ENCODE data around the gene MRPL12. TPM values are rescaled to one million over a fixed set of nuclear protein-coding genes. Genes with fewer than 3 reads are reported as not detected.

The MRPL12 gene
- total and polyA plus RNA-seq, 2 of the 8 experiments (the other 6 are each of a cell fraction or from before 2014, with no cell fraction given) = 120 to 141 TPM

- no peaks in the 10 kb centered on the region for H3K36me3 ChIP-seq (ENCODE audit: control insufficient read depth in 2 of 4, insufficient read depth in 4 of 4, low read length in 3 of 4)
- H2AK5ac ChIP-seq (ENCODE audit: low read depth, low read length) = no peak within 1 kb of the TSS
- no peak within 1 kb of the TSS for H3K23ac ChIP-seq (ENCODE audit: insufficient read length)
- H2AFZ ChIP-seq (ENCODE audit: low read length) = no peak within 1 kb of the TSS
- peak within 1 kb of the TSS in 1 of 4 experiments; percentile 30; a peak in 1 of 7 replicates for H3K9ac ChIP-seq (replicated peaks in 1 of 4; ENCODE audit: extremely low read depth in 1 of 4, low read depth in 3 of 4, low read length in 3 of 4)
- peaks cover 3% of the 10 kb centered on the region; the same call in 1 of the 2 replicates for H3K79me1 ChIP-seq (ENCODE audit: low read depth, low read length)
- ChIA-PET CTCF (ENCODE audit: partially characterized antibody) (interaction anchor here (0.7 to 2.1 kb wide), 4 partner anchors 9 to 19 kb away, joined by 3 to 7 read pairs (median 4); no protein-coding TSS in a partner anchor), POLR2A (ENCODE audit: partially characterized antibody) (interaction anchor here (1.0 to 3.7 kb wide), 7 partner anchors 9 to 47 kb away, joined by 3 to 17 read pairs (median 4); partner anchors contain the start of genes CCDC137, MRPL12 and OXLD1)
- H3K23me2 ChIP-seq (ENCODE audit: low read depth, low read length) = no peaks in the 10 kb centered on the region
- H4K8ac ChIP-seq (ENCODE audit: extremely low read depth, insufficient read depth, low read length) = peak within 1 kb of the TSS; percentile 68
- H2BK120ac ChIP-seq (replicated peaks; ENCODE audit: low read depth, low read length) = no peak within 1 kb of the TSS
- 89% methylated on average over 15 of the region's 15 CpGs; no CpG with 5 or more reads in 1 of the 2 experiments for WGBS, 2 experiments (ENCODE audit: extremely low coverage in 1 of 2, insufficient coverage in 1 of 2, insufficient read length in 1 of 2, insufficient replicate concordance in 2 of 2, low coverage in 1 of 2, low lambda C conversion rate in 2 of 2, missing lambda C conversion rate in 1 of 2)
- no peak within 1 kb of the TSS for H4K5ac ChIP-seq (ENCODE audit: insufficient read length, low read depth, low read length)
- H3K18ac ChIP-seq (ENCODE audit: extremely low read depth, low read length) = no peak within 1 kb of the TSS
- no peak for DNase-seq (ENCODE audit: low read depth in 1 of 2, low spot score in 2 of 2)
- no peak within 1 kb of the TSS for H3K14ac ChIP-seq (ENCODE audit: insufficient read length)
- 0 out of 2 replicates have a peak within 1 kb of the TSS, but pooled peaks have one; percentile 39 for H2BK12ac ChIP-seq (ENCODE audit: low read depth, low read length)
- H3K4me1 ChIP-seq (replicated peaks in 1 of 4; ENCODE audit: control insufficient read depth in 3 of 4, insufficient read depth in 4 of 4, low read length in 3 of 4) = peaks cover 0 to 10% (median 7%) of the 10 kb centered on the region in 4 experiments; a peak in 6 of 7 replicates
- H4K91ac ChIP-seq (replicated peaks; ENCODE audit: insufficient read length, low read length) = peak within 1 kb of the TSS; percentile 54
- no peak within 1 kb of the TSS for H3K4me3 ChIP-seq (ENCODE audit: extremely low read depth in 1 of 4, insufficient read depth in 2 of 4, low read depth in 3 of 4, low read length in 4 of 4)
- no peak for FAIRE-seq
- H3K27ac ChIP-seq (ENCODE audit: low read depth, low read length) = no peak within 1 kb of the TSS
- no peaks in the 10 kb centered on the region for H3K9me3 ChIP-seq (ENCODE audit: insufficient read depth in 2 of 2, low read depth in 1 of 2, low read length in 1 of 2)
- H2BK15ac ChIP-seq (ENCODE audit: low read length) = peak within 1 kb of the TSS; percentile 72; the same call in 1 of the 2 replicates
- TF ChIP-seq BACH1 (IDR thresholded peaks at IDR 0.05; ENCODE audit: low read length) (no peak), RFX5 (IDR thresholded peaks at IDR 0.05; ENCODE audit: borderline replicate concordance, low read depth, low read length) (no peak), FOSL1 (IDR thresholded peaks at IDR 0.05; ENCODE audit: insufficient read depth, low read depth, low read length) (no peak), CTBP2 (IDR thresholded peaks at IDR 0.05; ENCODE audit: borderline replicate concordance, insufficient read depth, insufficient read length, low read length) (no peak)
- no peak within 1 kb of the TSS for H3K56ac ChIP-seq (replicated peaks; ENCODE audit: insufficient read length, low read depth, low read length)
- no peak within 1 kb of the TSS for H3K4me2 ChIP-seq (ENCODE audit: insufficient read depth in 1 of 2, low read depth in 2 of 2, low read length in 2 of 2)
- no peaks in the 10 kb centered on the region for H4K20me1 ChIP-seq (replicated peaks in 1 of 2; ENCODE audit: control insufficient read depth in 1 of 2, insufficient read depth in 2 of 2, low read length in 2 of 2)
- H3K27me3 ChIP-seq (replicated peaks in 1 of 4; ENCODE audit: control insufficient read depth in 3 of 4, extremely low read depth in 1 of 4, insufficient read depth in 3 of 4, low read length in 3 of 4) = no peaks in the 10 kb centered on the region
- no peak within 1 kb of the TSS for H3K4ac ChIP-seq (replicated peaks; ENCODE audit: insufficient read length, low read depth, low read length)
- H3K79me2 ChIP-seq (ENCODE audit: control insufficient read depth in 1 of 2, insufficient read depth in 2 of 2, low read length in 2 of 2) = no peaks in the 10 kb centered on the region
- 0 out of 2 replicates have a peak within 1 kb of the TSS, but pooled peaks have one; percentile 7 for H2BK20ac ChIP-seq (ENCODE audit: low read length)
- H2BK5ac ChIP-seq (ENCODE audit: low read depth, low read length) = no peak within 1 kb of the TSS
Measured at GRCh38 chr17:81656118-81656743, 46.9 kb upstream of the MRPL12 start, which contains the start of gene PDE6G. TSS of gene PDE6G (minus strand) at chr17:81656542. CDS start at chr17:81653305, 3,237 bp downstream.
